SK-N-MC (cell line): Measurements from ENCODE around the gene AARS2.

Experiments used
- EZH2 ChIP-seq: fragments of 200-600 bp; sonication (generic); IDR thresholded peaks from one replicate; pipeline ENCODE4 v1.6.1; 2017; ENCODE audit warnings: antibody characterized with exemption
- POLR2AphosphoS5 ChIP-seq: IDR thresholded peaks from 2 replicates; pipeline ENCODE4 v1.6.1; 2012; ENCODE audit warnings: mild to moderate bottlenecking, low read depth, low read length, borderline replicate concordance

- TF ChIP-seq POLR2AphosphoS5: no peak
- TF ChIP-seq EZH2: no peak
Measured at GRCh38 chr6:44301782-44302564, 11.2 kb downstream of the AARS2 start.
